Cardiac septum (tissue), 1 donor: ENCODE data around the gene JAML. TPM values are rescaled to one million over a fixed set of nuclear protein-coding genes. Genes with fewer than 3 reads are reported as not detected.

Experiments used
- DNase-seq: peaks from one replicate; pipeline ENCODE4 v3.0.0-alpha.2; 2020; ENCODE audit warnings: low spot score
- intact Hi-C: fragments of 100-400 bp; cut with DNase I; formaldehyde crosslinking; loops from one replicate; pipeline ENCODE4 v1.14.0; 2022
- long read RNA-seq: library from polyadenylated mRNA; unstranded; transcript quantifications from one replicate; pipeline ENCODE4 v2.0.0, GENCODE V29; 2021
- total RNA-seq: library from RNA; stranded (reverse); fragmentation: NEBNext Ultra II Directional; extraction: Animal tissue kit (Norgen Biotek cat#: 25700); gene quantifications from one replicate; pipeline ENCODE4 v1.2.1, GENCODE V29; 2021
- donor health status: DM: no; HTN: no; CAD: no.

Gene JAML
- 5.4 TPM for total RNA-seq
- long read RNA-seq, partial matches to known transcripts, result 4 of 4 reads
- long read RNA-seq, other reads (novel, unspliced or antisense), result 0 of 4 reads

DNA sequence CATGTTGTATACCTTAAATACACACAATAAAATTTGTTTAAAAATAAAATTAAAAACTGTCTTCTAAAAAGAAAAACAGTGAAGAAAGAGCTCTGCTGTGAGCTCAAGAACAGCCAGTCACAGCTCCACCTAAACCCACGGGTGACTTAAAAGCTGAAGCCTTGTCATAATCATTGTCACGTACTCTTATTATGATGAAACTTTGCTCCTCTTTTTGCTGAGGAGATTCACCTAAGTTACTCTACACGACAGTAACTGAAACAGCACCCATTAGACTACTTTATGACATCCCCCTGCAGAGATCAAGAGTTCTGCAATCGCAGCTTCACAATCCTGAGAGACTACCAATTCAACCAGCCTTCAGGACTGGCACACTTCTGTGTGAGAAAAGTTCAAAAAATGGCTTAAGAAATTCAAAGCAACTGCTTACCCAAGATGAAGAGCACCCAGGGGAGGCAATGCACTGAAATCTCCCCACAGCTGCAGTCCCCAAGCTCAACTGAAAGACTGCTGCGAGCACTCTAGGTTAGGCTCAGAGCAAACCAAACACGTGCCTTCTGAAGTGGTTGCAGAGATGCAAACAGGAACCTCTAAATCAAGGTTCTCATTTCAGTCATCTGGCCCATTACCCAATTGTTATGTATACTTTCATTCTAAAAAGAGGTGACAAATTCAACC is at the start of gene JAML:
JAML (minus strand) TSS at position 501 of the 678 bp plus-strand sequence. CDS start 10,145 bp downstream, outside the sequence.
- intact Hi-C loops, result no loop called here
- DNase-seq, result no peak

DNA sequence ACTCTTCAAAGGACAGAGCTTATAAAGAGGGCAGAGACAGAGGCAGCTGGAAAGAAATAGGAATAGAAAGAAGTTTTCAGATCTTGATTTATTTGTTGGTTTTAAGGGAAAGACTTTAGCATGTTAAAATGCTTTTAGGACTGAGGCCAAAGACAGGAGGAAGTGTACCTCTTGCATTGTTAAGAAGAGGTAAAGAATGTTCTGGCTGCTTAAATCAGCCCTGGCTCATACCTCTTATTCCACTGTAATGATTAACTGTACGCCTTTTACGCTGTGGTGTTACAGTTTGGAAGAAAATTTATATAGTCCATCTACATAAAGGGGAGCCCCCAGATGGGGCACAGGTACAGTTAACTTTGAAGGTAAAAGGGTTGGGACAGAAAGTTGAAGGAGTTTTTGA is 49.4 kb upstream of the JAML start:
- intact Hi-C loops, result no loop called here
- DNase-seq, result no peak

GRCh38 chr11:118272001-118272400 is 47.2 kb upstream of the JAML start:
- intact Hi-C loops, result no loop called here
- DNase-seq, result no peak

- intact Hi-C loops, result no loop called here
- no peak for DNase-seq
Observed at GRCh38 chr11:118267486-118267885, 42.7 kb upstream of the JAML start.

DNA sequence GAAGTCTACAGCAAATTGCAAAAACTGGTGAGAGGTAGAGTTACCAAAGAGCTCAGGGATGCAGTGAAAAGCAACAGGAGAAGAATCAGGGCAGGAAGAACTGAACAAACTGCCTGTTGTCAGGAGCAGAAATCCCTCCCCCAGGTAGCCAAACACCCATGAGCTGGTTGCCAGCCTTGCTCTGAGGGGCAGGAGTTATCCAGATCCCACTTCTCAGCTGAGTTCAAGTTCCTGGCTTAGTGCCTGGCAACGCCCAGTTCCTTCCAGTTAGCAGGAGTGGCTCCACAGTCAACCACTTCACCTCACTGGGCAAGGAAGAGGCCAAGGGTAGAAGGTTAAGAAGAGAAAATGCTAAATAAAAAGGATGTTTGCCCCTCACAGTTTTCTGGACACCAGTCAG is 41.1 kb upstream of the JAML start:
- intact Hi-C loops, result no loop called here
- DNase-seq, result no peak

DNA sequence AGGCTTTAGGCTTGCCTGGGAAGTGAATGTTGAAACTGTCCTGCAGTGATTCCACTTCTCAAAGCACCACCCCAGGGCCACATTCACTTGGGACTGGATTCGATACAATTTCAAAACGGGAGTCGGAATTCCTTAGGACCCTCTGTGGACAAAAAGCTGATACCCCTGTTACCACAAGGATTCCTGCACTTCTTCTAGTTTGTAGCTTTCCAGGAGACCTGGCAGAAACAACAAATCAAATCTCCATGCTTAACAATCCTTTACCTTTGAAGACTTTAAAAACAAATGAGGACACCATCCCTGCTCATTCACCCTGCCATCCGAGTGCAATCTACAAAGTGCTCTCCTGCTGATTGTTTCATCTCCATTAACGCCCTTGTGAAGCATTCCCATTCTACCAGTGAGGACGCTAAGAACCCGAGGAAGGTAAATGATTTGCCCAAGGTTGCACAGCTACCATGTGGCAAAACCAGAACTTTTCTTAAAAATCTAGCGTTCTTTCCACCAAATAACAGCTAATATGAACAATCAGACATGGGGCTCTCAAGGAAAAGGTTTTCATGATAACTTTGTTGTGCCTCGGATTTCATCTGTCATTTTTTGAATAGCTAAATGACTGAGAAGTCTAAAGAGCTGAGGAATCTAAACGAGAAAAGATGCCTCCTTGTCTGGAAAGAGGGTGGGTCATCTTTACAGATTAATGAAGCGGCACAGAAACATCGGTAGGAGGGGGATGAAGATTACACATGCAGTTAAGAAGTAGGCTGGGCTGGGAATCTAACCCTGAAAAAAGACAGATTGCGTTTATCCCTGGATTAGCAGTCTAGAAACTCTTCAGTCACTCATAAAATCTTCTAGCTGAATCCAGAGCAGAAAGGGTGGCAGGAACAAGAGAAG is 40.0 kb upstream of the JAML start:
- DNase-seq, result no peak
- intact Hi-C loops, result no loop called here

- intact Hi-C loops, result no loop called here
- peak; percentile 78 for DNase-seq
Observed at GRCh38 chr11:118263695-118264568, 39.1 kb upstream of the JAML start, which contains the start of gene MPZL2. MPZL2 (minus strand) TSS chr11:118264297; CDS start chr11:118264153, 144 bp downstream.

- intact Hi-C loops, result no loop called here
- no peak for DNase-seq
Observed at GRCh38 chr11:118263112-118263511, 38.3 kb upstream of the JAML start.

- intact Hi-C loops, result no loop called here
- DNase-seq, result no peak
Observed at GRCh38 chr11:118260353-118260752, 35.5 kb upstream of the JAML start.

DNA sequence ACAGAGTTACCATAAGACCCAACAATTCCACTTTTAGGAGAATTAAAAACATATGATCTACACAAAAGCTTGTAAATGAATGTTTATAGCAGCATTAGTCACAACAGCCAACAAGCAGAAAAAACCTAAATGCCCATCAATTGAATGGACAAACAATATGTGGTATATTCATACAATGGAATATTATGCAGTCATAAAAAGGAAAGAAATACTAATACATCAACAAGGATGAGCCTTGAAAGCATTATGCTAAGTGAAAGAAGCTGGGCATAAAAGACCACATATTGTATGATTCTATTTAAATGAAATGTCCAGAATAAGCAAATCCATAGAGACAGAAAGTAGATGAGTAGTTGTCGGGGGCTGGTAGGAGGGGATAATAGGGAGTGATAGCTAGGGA is 34.3 kb upstream of the JAML start:
- intact Hi-C loops, result no loop called here

GRCh38 chr11:118258410-118258809 is 33.6 kb upstream of the JAML start:
- DNase-seq, result no peak
- intact Hi-C loops, result no loop called here

More for the DNA sequence above, 34.3 kb upstream of the JAML start:
- DNase-seq, result no peak

GRCh38 chr11:118252688-118253087 is 27.9 kb upstream of the JAML start:
- intact Hi-C loops, result no loop called here
- no peak for DNase-seq

GRCh38 chr11:118251858-118252652 is 27.2 kb upstream of the JAML start, which contains the start of gene MPZL3:
MPZL3 (minus strand) TSS chr11:118252365; CDS start chr11:118252294, 71 bp downstream.
- peak; percentile 90 for DNase-seq
- intact Hi-C loops, result no loop called here

- intact Hi-C loops, result no loop called here
- no peak for DNase-seq
Observed at GRCh38 chr11:118247041-118247440, 22.2 kb upstream of the JAML start.

DNA sequence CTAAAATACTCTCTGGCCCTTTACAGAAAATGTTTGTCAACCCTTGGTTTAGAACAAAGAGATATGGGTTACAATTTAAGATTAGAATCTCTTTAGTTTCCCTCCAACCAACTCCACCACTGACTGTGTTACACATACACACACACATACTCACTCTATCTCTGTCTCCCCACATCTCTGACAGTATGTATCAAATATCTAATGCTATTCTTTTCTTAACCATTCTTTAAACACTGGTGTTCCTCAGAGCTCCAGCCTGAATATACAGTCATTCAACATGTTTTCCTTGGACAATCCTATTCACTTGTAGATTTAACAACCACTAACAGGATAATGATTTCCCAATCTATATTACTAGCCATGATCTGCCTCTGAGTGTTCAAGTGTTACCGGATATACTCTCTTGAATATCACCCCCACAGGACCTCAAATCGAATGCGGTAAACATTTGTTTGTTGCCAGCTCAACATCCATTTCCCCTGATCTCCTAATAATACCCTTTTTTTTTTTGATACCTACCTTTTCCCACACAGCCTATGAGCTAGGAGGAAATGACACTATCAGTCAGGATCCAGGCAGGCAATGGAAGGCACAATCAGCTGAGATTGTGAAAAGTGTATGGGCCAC is 21.2 kb upstream of the JAML start:
- DNase-seq, result no peak

GRCh38 chr11:118243993-118244762 is 19.4 kb upstream of the JAML start:
- intact Hi-C loops, result no loop called here
- no peak for DNase-seq

More for the DNA sequence above, 21.2 kb upstream of the JAML start:
- intact Hi-C loops, result no loop called here

GRCh38 chr11:118243161-118243560 is 18.4 kb upstream of the JAML start:
- intact Hi-C loops, result no loop called here
- DNase-seq, result no peak

DNA sequence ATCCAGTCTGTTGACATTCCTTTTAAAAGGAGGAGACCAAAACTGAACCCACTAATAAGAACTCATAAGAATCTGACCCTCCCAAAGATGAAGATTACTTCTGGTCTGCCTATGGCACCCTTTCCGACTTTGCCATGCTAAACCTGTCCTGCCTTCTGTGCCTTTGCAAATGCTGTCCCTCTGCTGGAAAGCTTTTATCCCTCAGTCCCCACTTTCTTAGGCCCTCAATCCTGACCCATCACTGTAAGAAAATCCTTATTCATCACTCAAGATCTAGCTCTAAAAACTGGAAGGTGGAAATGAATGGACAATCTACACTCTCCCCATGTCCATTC is 16.9 kb upstream of the JAML start:
- DNase-seq, result no peak
- intact Hi-C loops, result no loop called here
